Activated CD8-positive, alpha-beta memory T cell treated with anti-CD3 and anti-CD28 coated beads, Interleukin-2, amount 10 ng/mL, durations not matched to agents 7 days and 5 days (primary cell): Measurements from ENCODE around the gene CRISPLD2. TPM values are rescaled to one million over a fixed set of nuclear protein-coding genes. Genes with fewer than 3 reads are reported as not detected.

ENCODE experiments used
- ATAC-seq: fragments of 150-1000 bp; cut with Tn5 transposase; one replicate; pipeline ENCODE4 v1.10.0; 2021; ENCODE audit warnings: moderate library complexity
- CTCF ChIA-PET: fragments of 350-600 bp; sonication (Branson Sonifier 250); formaldehyde crosslinking; loops from one replicate; lab custom pipeline; 2021; ENCODE audit warnings: antibody characterized with exemption; lab: Charles Lee
- DNase-seq: peaks from one replicate; pipeline ENCODE4 v3.0.0-alpha.2; 2020
- H3K27ac Mint-ChIP-seq: one replicate; pipeline ENCODE4 v1.8.0; 2021; ENCODE audit warnings: mild to moderate bottlenecking, mixed read lengths
- H3K27me3 Mint-ChIP-seq: one replicate; pipeline ENCODE4 v1.8.0; 2021; ENCODE audit warnings: mixed read lengths
- H3K36me3 Mint-ChIP-seq: one replicate; pipeline ENCODE4 v1.8.0; 2021; ENCODE audit warnings: mild to moderate bottlenecking, mixed read lengths
- H3K4me1 Mint-ChIP-seq: one replicate; pipeline ENCODE4 v1.8.0; 2021; ENCODE audit warnings: mixed read lengths
- H3K4me3 Mint-ChIP-seq: one replicate; pipeline ENCODE4 v1.8.0; 2021; ENCODE audit warnings: mild to moderate bottlenecking, moderate library complexity, mixed read lengths
- H3K9me3 Mint-ChIP-seq: one replicate; pipeline ENCODE4 v1.8.0; 2022; ENCODE audit warnings: low read depth, mixed read lengths
- total RNA-seq, 2 experiments: library from RNA; stranded (reverse); gene quantifications; one replicate each; pipeline ENCODE4 v1.2.3, GENCODE V29; 2021

CRISPLD2 gene
- total RNA-seq, 2 experiments from 2014 or later: not detected

- no peaks in the 10 kb centered on the region for H3K36me3 Mint-ChIP-seq
- no peaks in the 10 kb centered on the region for H3K9me3 Mint-ChIP-seq
- no peak overlapping the region for H3K4me3 Mint-ChIP-seq
- CTCF ChIA-PET: interaction anchor here (0.8 to 1.5 kb wide), 2 partner anchors 213 to 401 kb away, joined by 3 to 4 read pairs; no protein-coding TSS in a partner anchor
- no peaks in the 10 kb centered on the region for H3K4me1 Mint-ChIP-seq
- DNase-seq (no peak), ATAC-seq (no peak)
- H3K27ac Mint-ChIP-seq: no peak overlapping the region
- H3K27me3 Mint-ChIP-seq: peaks cover 32% of the 10 kb centered on the region
Measured at GRCh38 chr16:84885342-84885910, 65.6 kb downstream of the CRISPLD2 start.

- no peak overlapping the region for H3K4me3 Mint-ChIP-seq
- H3K27ac Mint-ChIP-seq: no peak overlapping the region
- ATAC-seq: no peak
- no peaks in the 10 kb centered on the region for H3K36me3 Mint-ChIP-seq
- H3K9me3 Mint-ChIP-seq: no peaks in the 10 kb centered on the region
- no peaks in the 10 kb centered on the region for H3K4me1 Mint-ChIP-seq
- H3K27me3 Mint-ChIP-seq: peaks cover 24% of the 10 kb centered on the region
- DNase-seq: no peak
- CTCF ChIA-PET: interaction anchor here (1.2 kb wide), 1 partner anchor 38 kb away, joined by 4 read pairs; no protein-coding TSS in a partner anchor
Measured at GRCh38 chr16:84886497-84887090, 66.8 kb downstream of the CRISPLD2 start.

- no peaks in the 10 kb centered on the region for H3K36me3 Mint-ChIP-seq
- no peaks in the 10 kb centered on the region for H3K4me1 Mint-ChIP-seq
- DNase-seq (no peak), ATAC-seq (no peak)
- H3K4me3 Mint-ChIP-seq: no peak overlapping the region
- H3K27me3 Mint-ChIP-seq: peaks cover 19% of the 10 kb centered on the region
- no peak overlapping the region for H3K27ac Mint-ChIP-seq
- CTCF ChIA-PET: interaction anchor here (1.2 kb wide), 1 partner anchor 38 kb away, joined by 4 read pairs; no protein-coding TSS in a partner anchor
- H3K9me3 Mint-ChIP-seq: no peaks in the 10 kb centered on the region
Measured at GRCh38 chr16:84887207-84887606, 67.4 kb downstream of the CRISPLD2 start.

- DNase-seq (no peak), ATAC-seq (no peak)
- Mint-ChIP-seq H3K4me1 (no peaks in the 10 kb centered on the region), H3K27ac (no peak overlapping the region), H3K36me3 (no peaks in the 10 kb centered on the region), H3K4me3 (no peak overlapping the region), H3K27me3 (peaks cover 15% of the 10 kb centered on the region), H3K9me3 (no peaks in the 10 kb centered on the region)
- CTCF ChIA-PET: no interaction called here
Measured at GRCh38 chr16:84888450-84888849, 68.7 kb downstream of the CRISPLD2 start.

GRCh38 chr16:84889066-84889465 is 69.3 kb downstream of the CRISPLD2 start:
- Mint-ChIP-seq H3K27me3 (peaks cover 15% of the 10 kb centered on the region), H3K9me3 (no peaks in the 10 kb centered on the region), H3K36me3 (no peaks in the 10 kb centered on the region), H3K27ac (no peak overlapping the region), H3K4me1 (no peaks in the 10 kb centered on the region), H3K4me3 (no peak overlapping the region)
- DNase-seq (no peak), ATAC-seq (no peak)
- CTCF ChIA-PET: interaction anchor here (0.6 kb wide), 1 partner anchor 12 kb away, joined by 5 read pairs; no protein-coding TSS in a partner anchor

GRCh38 chr16:84890427-84890826 is 70.6 kb downstream of the CRISPLD2 start:
- Mint-ChIP-seq H3K4me3 (no peak overlapping the region), H3K27me3 (peaks cover 14% of the 10 kb centered on the region), H3K27ac (no peak overlapping the region), H3K36me3 (no peaks in the 10 kb centered on the region), H3K9me3 (no peaks in the 10 kb centered on the region), H3K4me1 (no peaks in the 10 kb centered on the region)
- no peak for DNase-seq
- ATAC-seq: no peak
- CTCF ChIA-PET: no interaction called here

GRCh38 chr16:84891149-84891795 is 71.5 kb downstream of the CRISPLD2 start:
- CTCF ChIA-PET: interaction anchor here (1.1 kb wide), 1 partner anchor 80 kb away, joined by 4 read pairs; no protein-coding TSS in a partner anchor
- Mint-ChIP-seq H3K4me3 (no peak overlapping the region), H3K4me1 (no peaks in the 10 kb centered on the region), H3K36me3 (no peaks in the 10 kb centered on the region), H3K27me3 (peaks cover 13% of the 10 kb centered on the region), H3K9me3 (no peaks in the 10 kb centered on the region), H3K27ac (no peak overlapping the region)
- ATAC-seq: no peak
- no peak for DNase-seq

GRCh38 chr16:84892097-84892496 is 72.3 kb downstream of the CRISPLD2 start:
- H3K27ac Mint-ChIP-seq: no peak overlapping the region
- no peak overlapping the region for H3K4me3 Mint-ChIP-seq
- H3K36me3 Mint-ChIP-seq: no peaks in the 10 kb centered on the region
- CTCF ChIA-PET: interaction anchor here (1.1 kb wide), 1 partner anchor 79 kb away, joined by 4 read pairs; no protein-coding TSS in a partner anchor
- ATAC-seq (no peak), DNase-seq (no peak)
- H3K4me1 Mint-ChIP-seq: no peaks in the 10 kb centered on the region
- no peaks in the 10 kb centered on the region for H3K9me3 Mint-ChIP-seq
- peaks cover 12% of the 10 kb centered on the region for H3K27me3 Mint-ChIP-seq

- CTCF ChIA-PET: interaction anchor here (0.6 kb wide), 1 partner anchor 221 kb away, joined by 4 read pairs; no protein-coding TSS in a partner anchor
- Mint-ChIP-seq H3K4me1 (peaks cover 6% of the 10 kb centered on the region), H3K27ac (no peak overlapping the region), H3K4me3 (no peak overlapping the region), H3K27me3 (peaks cover 18% of the 10 kb centered on the region), H3K36me3 (no peaks in the 10 kb centered on the region), H3K9me3 (no peaks in the 10 kb centered on the region)
- ATAC-seq: no peak
- DNase-seq: no peak
Measured at GRCh38 chr16:84893467-84893848, 73.7 kb downstream of the CRISPLD2 start.

GRCh38 chr16:84893849-84894599 is 74.2 kb downstream of the CRISPLD2 start:
- DNase-seq: no peak
- peaks cover 7% of the 10 kb centered on the region for H3K4me1 Mint-ChIP-seq
- H3K9me3 Mint-ChIP-seq: no peaks in the 10 kb centered on the region
- H3K27ac Mint-ChIP-seq: no peak overlapping the region
- H3K4me3 Mint-ChIP-seq: no peak overlapping the region
- H3K27me3 Mint-ChIP-seq: peaks cover 18% of the 10 kb centered on the region
- CTCF ChIA-PET: interaction anchor here (0.6 kb wide), 1 partner anchor 222 kb away, joined by 4 read pairs; no protein-coding TSS in a partner anchor
- no peak for ATAC-seq
- no peaks in the 10 kb centered on the region for H3K36me3 Mint-ChIP-seq

GRCh38 chr16:84895016-84895415 is 75.2 kb downstream of the CRISPLD2 start:
- CTCF ChIA-PET: interaction anchor here (1.0 kb wide), 1 partner anchor 27 kb away, joined by 3 read pairs; no protein-coding TSS in a partner anchor
- Mint-ChIP-seq H3K4me3 (no peak overlapping the region), H3K36me3 (no peaks in the 10 kb centered on the region), H3K4me1 (peaks cover 7% of the 10 kb centered on the region), H3K9me3 (no peaks in the 10 kb centered on the region), H3K27ac (no peak overlapping the region), H3K27me3 (peaks cover 19% of the 10 kb centered on the region)
- no peak for DNase-seq
- no peak for ATAC-seq

- Mint-ChIP-seq H3K27me3 (peaks cover 19% of the 10 kb centered on the region), H3K36me3 (no peaks in the 10 kb centered on the region), H3K4me1 (peaks cover 7% of the 10 kb centered on the region), H3K9me3 (no peaks in the 10 kb centered on the region), H3K27ac (no peak overlapping the region), H3K4me3 (no peak overlapping the region)
- no peak for ATAC-seq
- CTCF ChIA-PET: no interaction called here
- DNase-seq: no peak
Measured at GRCh38 chr16:84896847-84897246, 77.1 kb downstream of the CRISPLD2 start.

- H3K27ac Mint-ChIP-seq: no peak overlapping the region
- H3K27me3 Mint-ChIP-seq: peaks cover 19% of the 10 kb centered on the region
- ATAC-seq: no peak
- CTCF ChIA-PET: no interaction called here
- no peak for DNase-seq
- peaks cover 7% of the 10 kb centered on the region for H3K4me1 Mint-ChIP-seq
- no peaks in the 10 kb centered on the region for H3K36me3 Mint-ChIP-seq
- no peaks in the 10 kb centered on the region for H3K9me3 Mint-ChIP-seq
- no peak overlapping the region for H3K4me3 Mint-ChIP-seq
Measured at GRCh38 chr16:84897911-84898377, 78.2 kb downstream of the CRISPLD2 start.
